ENCODE data around the gene IFNL1.
"Not testable (repeated sequence)": the region's sequence is repeated elsewhere in the genome, so short reads cannot be mapped to it uniquely, and the experiment has no call there.

Gene IFNL1

GRCh38 chr19:39270036-39270871, 26.0 kb upstream of the IFNL1 start:
- no peak for DNase-seq (ENCODE audit: low read depth)

GRCh38 chr19:39273859-39274258, 22.3 kb upstream of the IFNL1 start:
- DNase-seq (ENCODE audit: low read depth): not testable (repeated sequence)

- DNase-seq (ENCODE audit: low read depth): no peak
Observed at GRCh38 chr19:39275578-39275977, 20.6 kb upstream of the IFNL1 start.

- DNase-seq (ENCODE audit: low read depth): no peak
Observed at GRCh38 chr19:39276740-39277139, 19.5 kb upstream of the IFNL1 start.

GRCh38 chr19:39277598-39277997, 18.6 kb upstream of the IFNL1 start:
- no peak for DNase-seq (ENCODE audit: low read depth)

GRCh38 chr19:39282021-39282420, 14.2 kb upstream of the IFNL1 start:
- DNase-seq (ENCODE audit: low read depth): no peak

GRCh38 chr19:39284032-39284431, 12.2 kb upstream of the IFNL1 start:
- DNase-seq (ENCODE audit: low read depth): no peak

- DNase-seq (ENCODE audit: low read depth): no peak
Observed at GRCh38 chr19:39293394-39293793, 2.8 kb upstream of the IFNL1 start.

- DNase-seq (ENCODE audit: low read depth): no peak
Observed at GRCh38 chr19:39296906-39297305, 699 bp downstream of the IFNL1 start.

GRCh38 chr19:39297931-39298634, 1.9 kb downstream of the IFNL1 start:
- peak; percentile 6 for DNase-seq (ENCODE audit: low read depth)

- no peak for DNase-seq (ENCODE audit: low read depth)
Observed at GRCh38 chr19:39299404-39299803, 3.2 kb downstream of the IFNL1 start.

GRCh38 chr19:39299832-39300231, 3.6 kb downstream of the IFNL1 start:
- no peak for DNase-seq (ENCODE audit: low read depth)

- DNase-seq (ENCODE audit: low read depth): no peak
Observed at GRCh38 chr19:39301021-39301420, 4.8 kb downstream of the IFNL1 start.

- DNase-seq (ENCODE audit: low read depth): no peak
Observed at GRCh38 chr19:39301562-39301961, 5.4 kb downstream of the IFNL1 start.

- no peak for DNase-seq (ENCODE audit: low read depth)
Observed at GRCh38 chr19:39303373-39304184, 7.4 kb downstream of the IFNL1 start.

- no peak for DNase-seq (ENCODE audit: low read depth)
Observed at GRCh38 chr19:39304185-39304513, 7.9 kb downstream of the IFNL1 start.

GRCh38 chr19:39304701-39305571, 8.7 kb downstream of the IFNL1 start:
- no peak for DNase-seq (ENCODE audit: low read depth)

- DNase-seq (ENCODE audit: low read depth): no peak
Observed at GRCh38 chr19:39306075-39306474, 9.9 kb downstream of the IFNL1 start.

GRCh38 chr19:39307046-39307821, 11.0 kb downstream of the IFNL1 start:
- no peak for DNase-seq (ENCODE audit: low read depth)

- no peak for DNase-seq (ENCODE audit: low read depth)
Observed at GRCh38 chr19:39307822-39308530, 11.8 kb downstream of the IFNL1 start.
